ENCODE measurements around the gene ARHGAP30.

- TF ChIP-seq POLR2A (IDR thresholded peaks at IDR 0.05), result no peak
- TF ChIP-seq, protein P1, sequence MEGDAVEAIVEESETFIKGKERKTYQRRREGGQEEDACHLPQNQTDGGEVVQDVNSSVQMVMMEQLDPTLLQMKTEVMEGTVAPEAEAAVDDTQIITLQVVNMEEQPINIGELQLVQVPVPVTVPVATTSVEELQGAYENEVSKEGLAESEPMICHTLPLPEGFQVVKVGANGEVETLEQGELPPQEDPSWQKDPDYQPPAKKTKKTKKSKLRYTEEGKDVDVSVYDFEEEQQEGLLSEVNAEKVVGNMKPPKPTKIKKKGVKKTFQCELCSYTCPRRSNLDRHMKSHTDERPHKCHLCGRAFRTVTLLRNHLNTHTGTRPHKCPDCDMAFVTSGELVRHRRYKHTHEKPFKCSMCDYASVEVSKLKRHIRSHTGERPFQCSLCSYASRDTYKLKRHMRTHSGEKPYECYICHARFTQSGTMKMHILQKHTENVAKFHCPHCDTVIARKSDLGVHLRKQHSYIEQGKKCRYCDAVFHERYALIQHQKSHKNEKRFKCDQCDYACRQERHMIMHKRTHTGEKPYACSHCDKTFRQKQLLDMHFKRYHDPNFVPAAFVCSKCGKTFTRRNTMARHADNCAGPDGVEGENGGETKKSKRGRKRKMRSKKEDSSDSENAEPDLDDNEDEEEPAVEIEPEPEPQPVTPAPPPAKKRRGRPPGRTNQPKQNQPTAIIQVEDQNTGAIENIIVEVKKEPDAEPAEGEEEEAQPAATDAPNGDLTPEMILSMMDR (IDR thresholded peaks at IDR 0.05), result no peak
Measured at GRCh38 chr1:161079436-161080110, 9.9 kb upstream of the ARHGAP30 start.
